ENCODE data around the gene PTTG1IP. TPM values are rescaled to one million over a fixed set of nuclear protein-coding genes. Genes with fewer than 3 reads are reported as not detected.

Gene PTTG1IP
- total and polyA plus RNA-seq, 2 donors from 2014 or later = 187 to 378 TPM

DNA sequence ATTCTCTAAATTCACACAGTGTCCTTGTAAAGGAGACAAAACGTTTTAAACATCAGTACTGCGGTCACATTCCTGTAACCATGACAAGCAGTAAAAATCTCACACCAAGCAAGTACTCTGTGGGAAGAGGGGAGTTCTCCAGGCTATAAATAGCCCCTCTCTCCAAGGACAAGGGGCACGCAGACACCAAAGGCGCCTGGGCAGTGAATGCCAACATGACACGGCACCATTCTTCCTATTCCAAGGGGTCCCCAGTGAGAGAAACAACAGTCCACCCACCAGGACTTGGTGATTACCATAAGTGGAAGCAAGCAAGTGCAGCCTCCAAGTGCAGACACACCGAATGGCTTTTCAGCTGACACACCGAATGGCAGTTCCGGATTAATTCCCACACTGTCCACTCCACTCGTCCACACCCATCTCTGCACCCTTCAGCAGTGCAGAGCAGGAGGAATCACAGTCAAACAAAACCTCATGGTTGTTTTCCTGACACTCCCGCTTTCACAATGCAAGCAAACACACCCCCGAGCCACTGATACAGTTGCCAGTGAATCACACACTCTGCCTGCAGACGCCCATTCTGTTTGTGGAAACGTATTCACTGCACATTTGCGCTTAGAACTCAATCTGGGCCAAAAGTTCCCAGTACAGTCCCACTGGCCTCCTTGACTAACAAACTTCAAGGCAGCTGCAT is 1.8 kb downstream of the PTTG1IP start:
- Histone ChIP-seq H3K9ac (ENCODE audit: low read length in 3 of 3) (peak overlapping the region; percentile 14 to 91 (median 72)), H3K4me1 (ENCODE audit: control insufficient read depth in 2 of 3, insufficient read depth in 2 of 3, low read depth in 1 of 3, low read length in 3 of 3) (peaks cover 2 to 44% (median 36%) of the 10 kb centered on the region in 3 donors), H3K4me3 (ENCODE audit: low read length in 3 of 3) (peak overlapping the region; percentile 77 to 89 (median 78)), H3K9me3 (ENCODE audit: control insufficient read depth in 2 of 3, insufficient read depth in 1 of 3, low read length in 3 of 3) (no peaks in the 10 kb centered on the region), H3K36me3 (ENCODE audit: control insufficient read depth in 2 of 3, insufficient read depth in 3 of 3, low read length in 3 of 3) (no peaks in the 10 kb centered on the region), H3K27me3 (ENCODE audit: control insufficient read depth, insufficient read depth, low read length) (no peaks in the 10 kb centered on the region), H3K27ac (ENCODE audit: low read depth in 2 of 2, low read length in 2 of 2) (peak overlapping the region; percentile 89 to 95)
- TF ChIP-seq, protein P1, sequence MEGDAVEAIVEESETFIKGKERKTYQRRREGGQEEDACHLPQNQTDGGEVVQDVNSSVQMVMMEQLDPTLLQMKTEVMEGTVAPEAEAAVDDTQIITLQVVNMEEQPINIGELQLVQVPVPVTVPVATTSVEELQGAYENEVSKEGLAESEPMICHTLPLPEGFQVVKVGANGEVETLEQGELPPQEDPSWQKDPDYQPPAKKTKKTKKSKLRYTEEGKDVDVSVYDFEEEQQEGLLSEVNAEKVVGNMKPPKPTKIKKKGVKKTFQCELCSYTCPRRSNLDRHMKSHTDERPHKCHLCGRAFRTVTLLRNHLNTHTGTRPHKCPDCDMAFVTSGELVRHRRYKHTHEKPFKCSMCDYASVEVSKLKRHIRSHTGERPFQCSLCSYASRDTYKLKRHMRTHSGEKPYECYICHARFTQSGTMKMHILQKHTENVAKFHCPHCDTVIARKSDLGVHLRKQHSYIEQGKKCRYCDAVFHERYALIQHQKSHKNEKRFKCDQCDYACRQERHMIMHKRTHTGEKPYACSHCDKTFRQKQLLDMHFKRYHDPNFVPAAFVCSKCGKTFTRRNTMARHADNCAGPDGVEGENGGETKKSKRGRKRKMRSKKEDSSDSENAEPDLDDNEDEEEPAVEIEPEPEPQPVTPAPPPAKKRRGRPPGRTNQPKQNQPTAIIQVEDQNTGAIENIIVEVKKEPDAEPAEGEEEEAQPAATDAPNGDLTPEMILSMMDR (IDR thresholded peaks at IDR 0.05; ENCODE audit: borderline replicate concordance, extremely low read depth, insufficient read depth) = no peak
- FAIRE-seq (no peak), DNase-seq (peak in 1 of 5 donors; percentile 73)
- intact Hi-C loops (cut with DNase I) = no loop called here

DNA sequence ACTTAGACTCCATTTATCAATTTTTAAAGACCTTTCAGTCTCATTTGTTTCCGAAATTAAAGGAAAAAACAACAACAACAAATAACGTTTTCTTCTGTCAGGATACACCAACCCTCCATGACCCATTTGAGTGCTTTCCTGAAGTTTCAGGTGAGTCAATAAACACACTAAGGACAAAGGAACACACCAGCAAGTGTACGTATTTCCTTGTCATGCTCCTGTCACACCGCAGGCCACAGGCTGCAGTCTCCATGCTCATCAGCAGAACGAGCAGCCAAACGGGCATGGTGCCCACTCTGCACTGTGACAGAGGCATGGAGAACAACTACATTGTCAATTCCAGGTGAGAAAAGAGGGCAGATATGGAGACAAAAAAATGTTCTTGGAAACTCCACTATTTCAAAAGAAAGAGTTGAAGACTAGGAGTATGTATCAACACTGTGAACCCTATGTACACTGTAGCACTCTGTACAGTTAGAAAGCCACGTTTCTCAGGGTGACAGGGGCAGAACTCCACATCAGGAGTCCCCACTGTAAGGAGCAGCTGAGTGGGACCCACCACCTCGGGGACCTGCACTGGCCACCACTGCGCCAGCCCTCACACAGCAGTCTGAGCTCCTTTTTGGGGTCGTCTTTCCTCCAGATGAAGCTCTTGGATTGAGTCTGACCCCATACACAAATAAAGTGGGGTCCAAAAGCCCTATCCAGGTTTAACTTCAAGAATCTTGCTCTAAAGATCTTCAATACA is 2.6 kb downstream of the PTTG1IP start:
- TF ChIP-seq, protein P1 (IDR thresholded peaks at IDR 0.05; ENCODE audit: borderline replicate concordance, extremely low read depth, insufficient read depth) = no peak
- intact Hi-C loops (cut with DNase I) = no loop called here
- DNase-seq = peak in 1 of 5 donors; percentile 85

DNA sequence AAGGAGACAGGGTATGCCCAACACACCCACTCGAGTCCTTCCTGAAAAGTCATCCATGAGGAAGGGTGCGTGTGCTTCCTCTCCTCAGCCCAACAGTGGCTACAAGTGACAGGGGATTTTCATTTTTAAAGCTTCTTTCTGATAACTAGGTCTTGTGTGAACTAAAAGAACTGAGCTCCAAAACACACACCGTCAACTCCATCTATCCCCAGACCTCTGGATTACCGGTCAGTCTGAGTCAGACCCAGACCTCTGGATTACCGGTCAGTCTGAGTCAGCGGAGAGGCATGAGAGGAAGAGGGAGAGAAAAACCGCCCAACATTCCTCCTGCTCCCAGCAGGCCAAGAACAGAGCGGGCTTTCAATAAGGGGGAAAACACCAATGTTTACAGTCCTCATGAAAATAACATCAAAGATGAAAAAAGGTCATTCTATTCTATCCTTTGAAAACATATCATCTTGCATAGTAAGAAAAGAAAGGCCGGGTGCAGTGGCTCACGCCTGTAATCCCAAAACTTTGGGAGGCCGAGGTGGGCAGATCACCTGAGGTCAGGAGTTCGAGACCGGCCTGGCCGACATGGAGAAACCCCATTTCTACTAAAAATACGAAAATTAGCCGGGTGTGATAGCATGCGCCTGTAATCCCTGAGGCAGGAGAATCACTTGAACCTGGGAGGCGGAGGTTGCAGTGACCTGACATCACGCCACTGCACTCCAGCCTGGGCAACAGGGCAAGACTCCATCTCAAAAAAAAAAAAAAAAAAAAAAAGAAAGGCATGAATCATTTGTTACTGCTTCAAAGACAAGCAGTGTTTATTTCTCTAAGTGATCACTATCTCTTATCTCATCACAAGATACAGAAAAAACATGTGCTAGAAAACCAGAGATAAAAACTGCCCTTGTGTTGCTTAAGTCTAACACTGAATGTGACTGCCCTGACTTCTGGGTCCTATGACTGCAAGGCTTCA is 3.4 kb downstream of the PTTG1IP start:
- no peak for FAIRE-seq
- Histone ChIP-seq H3K4me3 (ENCODE audit: low read length in 3 of 3) (peak overlapping the region in 2 of 3 donors; percentile 40 to 77), H3K4me1 (ENCODE audit: control insufficient read depth in 2 of 3, insufficient read depth in 2 of 3, low read depth in 1 of 3, low read length in 3 of 3) (peaks cover 2 to 60% (median 43%) of the 10 kb centered on the region in 3 donors)

More for the DNA sequence above, 2.6 kb downstream of the PTTG1IP start:
- Histone ChIP-seq H3K9me3 (ENCODE audit: control insufficient read depth in 2 of 3, insufficient read depth in 1 of 3, low read length in 3 of 3) (no peaks in the 10 kb centered on the region), H3K4me1 (ENCODE audit: control insufficient read depth in 2 of 3, insufficient read depth in 2 of 3, low read depth in 1 of 3, low read length in 3 of 3) (peaks cover 2 to 51% (median 36%) of the 10 kb centered on the region in 3 donors), H3K36me3 (ENCODE audit: control insufficient read depth in 2 of 3, insufficient read depth in 3 of 3, low read length in 3 of 3) (no peaks in the 10 kb centered on the region), H3K9ac (ENCODE audit: low read length in 3 of 3) (peak overlapping the region in 1 of 3 donors; percentile 91), H3K4me3 (ENCODE audit: low read length in 3 of 3) (peak overlapping the region in 1 of 3 donors; percentile 77), H3K27ac (ENCODE audit: low read depth in 2 of 2, low read length in 2 of 2) (peak overlapping the region; percentile 2 to 71), H3K27me3 (ENCODE audit: control insufficient read depth, insufficient read depth, low read length) (no peaks in the 10 kb centered on the region)
- FAIRE-seq = no peak

More for the DNA sequence above, 3.4 kb downstream of the PTTG1IP start:
- intact Hi-C loops (cut with DNase I) = no loop called here
- peaks cover 0 to 3% (median 0%) of the 10 kb centered on the region in 3 donors for H3K36me3 ChIP-seq (ENCODE audit: control insufficient read depth in 2 of 3, insufficient read depth in 3 of 3, low read length in 3 of 3)
- H3K9ac ChIP-seq (ENCODE audit: low read length in 3 of 3) = no peak overlapping the region
- TF ChIP-seq, protein P1 (IDR thresholded peaks at IDR 0.05; ENCODE audit: borderline replicate concordance, extremely low read depth, insufficient read depth) = no peak
- H3K27me3 ChIP-seq (ENCODE audit: control insufficient read depth, insufficient read depth, low read length) = no peaks in the 10 kb centered on the region
- DNase-seq = peak in 1 of 5 donors; percentile 66
- no peaks in the 10 kb centered on the region for H3K9me3 ChIP-seq (ENCODE audit: control insufficient read depth in 2 of 3, insufficient read depth in 1 of 3, low read length in 3 of 3)
- H3K27ac ChIP-seq (ENCODE audit: low read depth in 2 of 2, low read length in 2 of 2) = peak overlapping the region; percentile 15 to 89
